Body of pancreas (tissue), 4 donors: ENCODE data around the gene HSH2D.

Experiments
- CTCF ChIP-seq, 7 experiments: fragments of 450-650 bp in 4 of 7; fragments of 200-600 bp in 3 of 7; sonication (generic) in 3 of 7; IDR thresholded peaks; one replicate each; pipeline ENCODE4 v1.5.1; 2016 to 2019; ENCODE audit warnings: antibody characterized with exemption in 7 of 7
- POLR2A ChIP-seq, 3 donors: fragments of 450-650 bp; IDR thresholded peaks; one replicate each; pipeline ENCODE4 v1.6.1; 2016; ENCODE audit warnings: antibody characterized with exemption in 3 of 3, mild to moderate bottlenecking in 2 of 3

DNA sequence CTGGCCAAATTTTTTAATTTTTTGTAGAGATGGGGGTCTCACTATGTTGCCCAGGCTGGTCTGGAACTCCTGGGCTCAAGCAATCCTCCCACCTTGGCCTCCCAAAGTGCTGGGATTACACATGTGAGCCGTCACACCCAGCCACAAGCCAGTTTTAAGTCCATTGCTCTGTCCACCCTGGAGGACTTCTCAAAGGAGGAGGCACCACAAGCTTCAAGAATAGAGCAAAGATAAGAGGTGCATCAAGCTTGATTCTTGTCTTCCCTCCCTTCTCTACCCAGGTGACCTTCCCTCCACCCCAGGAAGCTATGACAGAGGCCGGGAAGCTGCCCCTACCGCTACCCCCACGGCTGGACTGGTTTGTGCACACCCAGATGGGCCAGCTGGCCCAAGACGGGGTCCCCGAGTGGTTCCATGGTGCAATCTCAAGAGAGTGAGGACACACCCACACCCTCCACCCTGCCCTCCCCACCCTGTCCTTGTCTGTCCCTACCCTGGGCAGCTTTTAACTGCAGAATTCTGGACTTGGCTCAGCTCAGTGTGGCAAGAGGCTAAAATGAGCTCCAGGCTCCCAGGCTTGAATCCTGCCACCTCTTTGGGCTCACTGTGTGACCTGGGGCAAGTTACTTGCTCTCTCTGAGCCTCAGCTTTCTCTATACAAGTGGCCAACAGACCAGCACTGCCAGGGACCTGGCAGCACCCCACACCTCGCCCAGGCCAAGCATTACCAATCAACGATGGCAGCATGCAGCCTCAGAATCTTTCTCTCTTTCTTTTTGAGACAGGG lies 5.2 kb downstream of the HSH2D start:
- TF ChIP-seq CTCF (IDR thresholded peaks at IDR 0.05) (no peak), POLR2A (IDR thresholded peaks at IDR 0.05) (no peak)
